ENCODE measurements around the gene SSH2.
"Not testable (repeated sequence)": the region's sequence is repeated elsewhere in the genome, so short reads cannot be mapped to it uniquely, and the experiment has no call there.

The SSH2 gene

GRCh38 chr17:29833801-29834200, 96.2 kb downstream of the SSH2 start:
- DNase-seq, result no peak

GRCh38 chr17:29828676-29829284, 101.2 kb downstream of the SSH2 start:
- DNase-seq, result peak; percentile 28

DNA sequence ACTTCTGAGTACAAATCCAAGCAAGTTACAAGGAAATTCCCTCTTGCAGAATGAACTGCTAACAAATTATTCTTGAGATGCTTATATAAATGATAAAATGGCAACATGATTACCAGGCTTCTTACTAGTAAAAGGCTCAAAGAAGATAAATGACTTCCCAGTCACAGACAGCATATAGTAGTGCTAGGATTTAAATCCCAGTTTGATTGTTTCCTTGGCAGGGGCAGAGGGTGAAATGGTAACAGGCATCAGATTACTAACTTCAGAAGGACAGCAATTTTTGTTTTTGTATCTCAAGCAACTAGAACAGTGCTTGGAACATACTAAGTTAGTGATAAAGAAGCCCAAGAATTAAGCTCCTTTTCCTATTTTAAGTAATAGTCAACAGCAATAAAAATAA, 102.8 kb downstream of the SSH2 start:
- DNase-seq, result no peak

GRCh38 chr17:29826114-29826692, 103.8 kb downstream of the SSH2 start:
- peak; percentile 72 for DNase-seq

GRCh38 chr17:29825604-29826003, 104.4 kb downstream of the SSH2 start:
- peak; percentile 53 for DNase-seq

DNA sequence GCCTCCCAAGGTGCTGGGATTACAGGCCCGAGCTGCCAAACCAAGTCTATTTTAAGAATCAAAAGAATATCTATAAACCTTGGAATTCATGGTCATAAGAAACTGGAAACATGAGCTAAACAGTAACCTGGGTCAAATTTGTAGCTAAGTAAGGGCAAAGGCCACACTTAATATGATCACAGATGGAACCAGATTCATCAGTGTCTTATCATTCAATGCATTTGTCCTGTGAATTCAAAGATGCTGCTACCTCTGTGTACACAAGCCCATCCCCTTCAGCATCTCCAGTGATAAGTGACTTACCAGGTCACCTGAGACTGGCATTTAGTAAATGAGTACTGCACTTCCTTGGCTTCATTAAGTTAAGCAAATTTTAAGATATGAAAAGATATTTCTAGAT, 108.1 kb downstream of the SSH2 start:
- no peak for DNase-seq

- DNase-seq, result no peak
Observed at GRCh38 chr17:29820425-29820824, 109.6 kb downstream of the SSH2 start.

DNA sequence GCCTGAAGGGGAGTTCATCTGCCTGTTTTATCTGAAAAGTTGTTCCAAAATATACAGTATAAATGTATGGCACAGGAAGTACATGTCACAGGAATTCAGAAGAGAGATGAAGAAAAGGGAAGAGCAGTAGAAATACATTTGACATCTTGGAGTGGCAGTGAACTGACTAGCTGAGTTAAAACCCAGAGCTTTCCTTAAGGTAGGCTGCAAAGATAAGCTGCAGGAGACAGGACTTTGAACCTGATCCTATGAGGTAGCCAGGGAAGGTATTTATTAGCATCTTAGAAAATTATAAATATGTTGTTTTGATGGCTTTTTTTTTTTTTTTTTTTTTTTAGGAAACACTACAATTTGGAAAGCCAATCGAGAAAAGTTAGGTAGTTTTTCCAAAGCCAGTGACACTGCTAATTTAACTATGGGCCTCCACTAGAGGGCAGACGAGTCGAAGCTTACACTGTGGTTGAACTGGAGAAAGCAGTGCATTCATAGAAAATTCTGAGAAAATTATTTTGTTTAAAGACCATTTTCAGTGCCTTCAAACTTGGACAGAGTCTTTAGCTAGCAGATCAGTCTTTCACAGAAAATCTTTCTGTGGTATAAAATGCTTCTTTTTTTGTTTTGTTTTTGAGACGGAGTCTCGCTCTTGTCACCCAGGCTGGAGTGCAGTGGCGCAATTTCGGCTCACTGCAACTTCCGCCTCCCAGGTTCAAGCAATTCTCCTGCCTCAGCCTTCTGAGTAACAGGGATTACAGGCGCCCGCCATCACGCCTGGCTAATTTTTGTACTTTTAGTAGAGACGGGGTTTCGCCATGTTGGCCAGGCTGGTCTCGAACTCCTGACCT, 122.3 kb downstream of the SSH2 start:
- peak; percentile 40 for DNase-seq

- no peak for DNase-seq
Observed at GRCh38 chr17:29802246-29802645, 127.8 kb downstream of the SSH2 start.

- DNase-seq, result no peak
Observed at GRCh38 chr17:29800457-29800856, 129.6 kb downstream of the SSH2 start.

DNA sequence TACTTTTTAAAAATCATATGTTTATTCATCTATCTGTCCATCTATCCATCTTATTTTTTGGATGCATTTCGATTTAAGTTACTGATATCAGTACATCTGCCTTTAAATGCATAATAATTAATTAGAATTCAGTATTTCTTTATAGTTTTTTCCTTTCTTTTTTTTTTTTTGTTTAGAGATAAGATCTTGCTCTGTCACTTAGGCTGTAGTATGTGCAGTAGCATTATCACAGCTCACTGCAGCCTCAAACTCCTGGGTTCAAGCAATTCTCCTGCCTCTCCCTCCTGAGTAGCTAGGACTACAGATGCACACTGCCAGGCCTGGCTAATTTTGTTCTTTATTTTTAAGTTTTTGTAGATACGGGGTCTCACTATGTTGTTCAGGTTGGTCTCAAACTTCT, 133.4 kb downstream of the SSH2 start:
- DNase-seq, result no peak

GRCh38 chr17:29793501-29793900, 136.5 kb downstream of the SSH2 start:
- DNase-seq, result no peak

DNA sequence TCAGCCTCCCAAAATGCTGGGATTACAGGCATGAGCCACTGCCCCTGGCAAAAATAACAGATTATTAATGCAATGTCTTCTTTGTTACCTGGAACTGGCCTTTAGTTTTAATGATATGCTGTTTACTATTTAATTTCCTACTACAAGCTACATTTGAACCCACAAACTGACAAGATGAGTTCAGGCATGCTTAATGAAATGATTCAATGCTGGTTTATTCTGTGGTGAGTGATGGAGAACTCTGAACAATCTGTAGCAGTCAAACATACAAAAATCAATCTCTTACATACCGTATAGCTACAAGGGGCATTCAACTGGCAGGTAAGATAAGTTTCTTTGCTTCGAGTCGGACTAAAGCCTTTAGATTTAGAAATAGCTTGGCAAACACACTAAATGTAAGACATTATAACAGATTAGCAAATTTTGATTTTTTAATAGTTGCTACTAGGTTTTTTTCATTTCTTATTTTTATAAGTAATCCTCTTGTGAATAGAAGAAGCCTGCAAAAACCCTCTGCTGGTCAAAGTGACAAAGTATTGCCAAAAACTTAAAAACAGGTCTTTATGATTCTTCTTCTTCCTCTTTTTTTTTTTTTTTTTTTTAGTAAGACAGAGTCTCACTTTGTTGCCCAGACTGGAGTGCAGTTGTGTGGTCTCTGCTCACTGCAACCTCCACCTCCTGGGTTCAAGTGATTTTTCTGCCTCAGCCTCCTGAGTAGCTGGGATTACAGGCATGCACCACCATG, 138.5 kb downstream of the SSH2 start:
- no peak for DNase-seq

GRCh38 chr17:29789196-29790170, 140.5 kb downstream of the SSH2 start:
- DNase-seq, result no peak

DNA sequence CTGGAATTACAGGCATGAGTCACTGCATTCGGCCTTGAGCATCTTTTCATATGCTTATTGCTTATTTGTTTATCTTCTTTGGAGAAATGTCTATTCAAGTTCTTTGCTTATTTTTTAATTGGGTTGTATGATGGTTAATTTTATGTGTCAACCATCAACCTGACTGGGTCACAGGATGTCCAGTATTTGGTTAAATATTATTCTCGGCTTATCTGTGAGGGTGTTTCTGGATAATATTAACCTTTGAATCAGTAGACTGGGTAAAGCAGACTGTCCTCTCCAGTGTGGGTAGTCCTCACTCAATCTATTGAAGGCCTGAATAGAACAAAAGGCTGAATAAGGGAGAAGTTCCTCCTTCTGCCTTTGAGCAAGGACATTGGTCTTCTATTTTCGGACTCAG, 142.0 kb downstream of the SSH2 start:
- no peak for DNase-seq

- DNase-seq, result no peak
Observed at GRCh38 chr17:29782917-29783316, 147.1 kb downstream of the SSH2 start.

DNA sequence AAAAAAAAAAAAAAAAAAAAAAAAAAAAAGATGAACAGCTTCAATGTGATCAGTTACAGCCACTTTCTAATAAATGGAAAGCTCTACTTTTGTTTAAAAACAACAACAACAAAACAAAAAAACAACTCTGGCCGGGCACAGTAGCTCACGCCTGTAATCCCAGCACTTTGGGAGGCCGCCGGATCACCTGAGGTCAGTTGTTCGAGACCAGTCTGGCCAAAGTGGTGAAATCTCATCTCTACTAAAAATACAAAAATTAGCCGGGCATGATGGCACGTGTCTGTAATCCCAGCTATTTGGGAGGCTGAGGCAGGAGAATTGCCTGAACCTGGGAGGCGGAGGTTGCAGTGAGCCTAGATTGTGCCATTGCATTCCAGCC, 150.2 kb downstream of the SSH2 start:
- not testable (repeated sequence) for DNase-seq

DNA sequence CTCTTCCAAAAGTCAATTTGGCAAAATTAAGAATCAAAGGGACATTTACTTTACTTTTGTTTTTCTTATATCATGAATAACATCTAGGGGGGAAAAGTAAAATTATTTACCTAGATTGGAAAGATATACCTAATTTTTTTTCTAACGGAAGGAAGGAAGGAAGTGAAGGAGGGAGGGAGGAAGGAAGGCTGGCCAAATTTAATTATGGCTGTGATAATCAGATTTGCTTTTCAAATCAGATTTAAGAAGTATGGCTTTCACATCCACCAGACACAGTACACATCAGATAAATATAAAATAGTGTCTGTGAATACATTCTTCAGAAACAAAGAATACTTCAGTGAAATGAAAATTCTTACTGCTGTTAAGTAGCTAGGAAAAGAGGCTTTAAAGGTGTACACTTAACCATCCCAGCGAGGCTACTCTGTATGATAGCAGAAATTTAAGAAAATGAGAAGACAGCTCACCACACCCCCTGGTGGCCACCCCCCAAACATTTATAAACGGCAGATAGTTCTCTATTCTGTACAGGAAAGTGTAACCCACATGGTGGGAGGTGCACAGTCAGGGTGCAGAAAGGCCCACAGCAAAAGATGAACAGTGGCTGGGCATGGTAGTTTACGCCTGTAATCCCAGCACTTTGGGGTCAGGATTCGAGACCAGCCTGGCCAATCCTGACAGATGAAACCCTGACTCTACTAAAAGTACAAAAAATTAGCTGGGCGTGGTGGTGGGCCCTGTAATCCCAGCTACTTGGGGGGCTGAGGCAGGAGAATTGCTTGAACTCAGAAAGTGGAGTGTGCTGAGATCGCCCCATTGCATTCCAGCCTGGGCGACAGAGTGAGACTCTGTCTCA, 150.8 kb downstream of the SSH2 start:
- peak; percentile 54 for DNase-seq

GRCh38 chr17:29777663-29778062, 152.4 kb downstream of the SSH2 start:
- no peak for DNase-seq

DNA sequence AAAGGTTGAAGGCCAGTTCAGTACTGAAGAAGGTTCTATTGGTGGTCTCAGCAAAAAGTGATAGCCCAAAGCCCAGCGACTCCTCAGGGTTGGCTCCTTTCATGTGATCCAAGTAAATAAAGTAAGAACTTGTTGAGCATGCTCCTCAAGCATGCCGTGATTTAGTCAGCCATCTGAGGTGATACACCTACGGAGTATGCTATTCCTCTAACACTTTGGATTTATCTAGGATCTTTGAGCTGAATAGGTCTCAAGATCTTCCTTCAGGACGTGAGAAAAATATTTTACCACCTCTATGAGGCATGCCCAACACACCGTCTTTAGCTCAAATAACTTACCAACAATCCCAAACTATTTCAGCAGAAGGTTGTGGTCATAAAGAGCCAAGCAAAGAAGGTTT, 154.0 kb downstream of the SSH2 start:
- DNase-seq, result no peak

- no peak for DNase-seq
Observed at GRCh38 chr17:29772981-29773380, 157.0 kb downstream of the SSH2 start.
